Measurements from ENCODE around the gene NTHL1. TPM values are rescaled to one million over a fixed set of nuclear protein-coding genes. Genes with fewer than 3 reads are reported as not detected.

Gene NTHL1
- polyA plus RNA-seq (2012; ENCODE audit: insufficient read length, low read depth), result 61.0 TPM

DNA sequence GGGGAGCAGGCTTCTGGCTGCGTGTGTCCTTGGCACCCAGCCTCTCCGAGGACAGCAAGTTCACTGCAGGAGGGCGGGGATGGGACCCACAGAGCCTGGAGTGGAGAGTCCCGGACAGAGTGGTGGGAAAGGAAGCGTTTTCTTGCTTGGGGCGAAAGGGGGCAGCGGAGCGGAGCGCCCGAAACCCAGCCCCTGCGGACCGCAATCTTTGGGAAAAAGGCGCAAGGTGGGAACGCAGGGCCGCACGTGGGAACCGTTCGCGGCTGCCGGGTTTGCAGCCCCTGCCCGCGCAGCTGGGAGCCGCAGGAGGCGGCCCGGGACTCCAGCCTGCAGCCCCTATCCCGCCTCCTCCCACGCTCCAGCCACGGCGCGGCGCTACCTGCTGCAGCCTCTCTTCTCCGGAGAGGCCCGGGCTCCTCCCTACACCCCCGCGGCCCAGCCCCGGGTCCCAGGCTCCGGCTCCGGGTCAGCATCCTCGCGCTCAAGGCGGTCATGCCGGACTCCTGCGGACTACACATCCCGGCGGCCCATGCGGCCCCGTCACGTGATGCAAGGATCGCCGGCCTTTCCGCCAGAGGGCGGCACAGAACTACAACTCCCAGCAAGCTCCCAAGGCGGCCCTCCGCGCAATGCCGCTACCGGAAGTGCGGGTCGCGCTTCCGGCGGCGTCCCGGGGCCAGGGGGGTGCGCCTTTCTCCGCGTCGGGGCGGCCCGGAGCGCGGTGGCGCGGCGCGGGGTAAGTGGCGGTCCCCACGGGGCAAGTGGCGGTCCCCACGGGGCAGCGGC, at the start of gene NTHL1, which contains the start of gene TSC2:
TSS of gene NTHL1 (minus strand) at position 505 of the 786 bp plus-strand sequence. CDS start at position 494, 11 bp downstream.
TSS of gene TSC2 (plus strand) at position 656 of the 786 bp plus-strand sequence. CDS start 631 bp downstream, outside the sequence.
- TF ChIP-seq FOXP2 (optimal IDR thresholded peaks at IDR 0.05; ENCODE audit: borderline replicate concordance, extremely low read depth, extremely low read length, insufficient read depth), result peak; percentile 77
- no peak for TF ChIP-seq TAF1 (IDR thresholded peaks at IDR 0.05; ENCODE audit: borderline replicate concordance, insufficient read depth, low read length)
- TF ChIP-seq SIN3A (IDR thresholded peaks at IDR 0.05; ENCODE audit: borderline replicate concordance, insufficient read depth, low read length), result peak; percentile 83; the same call in 1 of the 2 replicates
- TF ChIP-seq POLR2AphosphoS5 (IDR thresholded peaks at IDR 0.05; ENCODE audit: low read depth, low read length), result peak; percentile 73
- TF ChIP-seq, protein P1, sequence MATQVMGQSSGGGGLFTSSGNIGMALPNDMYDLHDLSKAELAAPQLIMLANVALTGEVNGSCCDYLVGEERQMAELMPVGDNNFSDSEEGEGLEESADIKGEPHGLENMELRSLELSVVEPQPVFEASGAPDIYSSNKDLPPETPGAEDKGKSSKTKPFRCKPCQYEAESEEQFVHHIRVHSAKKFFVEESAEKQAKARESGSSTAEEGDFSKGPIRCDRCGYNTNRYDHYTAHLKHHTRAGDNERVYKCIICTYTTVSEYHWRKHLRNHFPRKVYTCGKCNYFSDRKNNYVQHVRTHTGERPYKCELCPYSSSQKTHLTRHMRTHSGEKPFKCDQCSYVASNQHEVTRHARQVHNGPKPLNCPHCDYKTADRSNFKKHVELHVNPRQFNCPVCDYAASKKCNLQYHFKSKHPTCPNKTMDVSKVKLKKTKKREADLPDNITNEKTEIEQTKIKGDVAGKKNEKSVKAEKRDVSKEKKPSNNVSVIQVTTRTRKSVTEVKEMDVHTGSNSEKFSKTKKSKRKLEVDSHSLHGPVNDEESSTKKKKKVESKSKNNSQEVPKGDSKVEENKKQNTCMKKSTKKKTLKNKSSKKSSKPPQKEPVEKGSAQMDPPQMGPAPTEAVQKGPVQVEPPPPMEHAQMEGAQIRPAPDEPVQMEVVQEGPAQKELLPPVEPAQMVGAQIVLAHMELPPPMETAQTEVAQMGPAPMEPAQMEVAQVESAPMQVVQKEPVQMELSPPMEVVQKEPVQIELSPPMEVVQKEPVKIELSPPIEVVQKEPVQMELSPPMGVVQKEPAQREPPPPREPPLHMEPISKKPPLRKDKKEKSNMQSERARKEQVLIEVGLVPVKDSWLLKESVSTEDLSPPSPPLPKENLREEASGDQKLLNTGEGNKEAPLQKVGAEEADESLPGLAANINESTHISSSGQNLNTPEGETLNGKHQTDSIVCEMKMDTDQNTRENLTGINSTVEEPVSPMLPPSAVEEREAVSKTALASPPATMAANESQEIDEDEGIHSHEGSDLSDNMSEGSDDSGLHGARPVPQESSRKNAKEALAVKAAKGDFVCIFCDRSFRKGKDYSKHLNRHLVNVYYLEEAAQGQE (IDR thresholded peaks at IDR 0.05; ENCODE audit: insufficient read depth in 1 of 2, low read depth in 2 of 2, low read length in 2 of 2), result no peak

DNA sequence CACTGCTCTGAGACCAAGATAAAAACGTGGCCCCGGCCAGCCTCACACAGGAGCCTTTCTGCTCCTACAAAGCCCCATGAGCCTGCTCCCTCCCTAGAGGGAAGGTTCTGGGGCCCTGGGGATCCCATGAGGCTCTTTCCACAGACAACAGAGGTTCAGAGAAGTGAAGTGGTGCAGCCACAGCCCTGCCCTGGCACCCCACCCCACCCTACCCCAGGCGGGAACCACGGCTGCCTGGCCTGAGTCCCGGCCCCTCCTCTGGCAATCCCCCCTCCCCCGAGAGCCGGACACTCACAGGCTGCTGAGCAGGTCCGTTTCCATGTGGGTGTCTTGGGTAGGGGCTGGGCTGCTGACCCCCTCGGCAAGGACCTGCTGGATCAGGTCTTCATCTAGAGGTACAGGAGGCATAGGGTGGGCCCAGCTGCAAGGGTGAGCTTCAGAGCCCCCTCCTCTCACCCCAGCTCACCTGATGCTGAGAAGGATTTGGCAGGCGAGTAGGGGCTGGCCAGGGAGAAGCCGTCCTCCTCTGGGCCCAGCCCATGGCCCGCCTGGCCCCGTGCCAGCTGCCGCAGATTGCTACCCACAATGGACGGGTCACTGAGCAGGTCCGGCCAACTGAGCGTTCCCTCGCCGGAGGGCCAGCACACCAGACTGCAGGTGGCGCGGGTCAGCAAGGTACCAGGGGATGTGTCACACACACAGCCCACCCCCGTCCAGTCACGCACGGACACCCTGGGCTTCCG, 49.4 kb upstream of the NTHL1 start:
- no peak for TF ChIP-seq TAF1 (IDR thresholded peaks at IDR 0.05; ENCODE audit: borderline replicate concordance, insufficient read depth, low read length)
- no peak for TF ChIP-seq SIN3A (IDR thresholded peaks at IDR 0.05; ENCODE audit: borderline replicate concordance, insufficient read depth, low read length)
- TF ChIP-seq POLR2AphosphoS5 (IDR thresholded peaks at IDR 0.05; ENCODE audit: low read depth, low read length), result no peak
- no peak for TF ChIP-seq FOXP2 (optimal IDR thresholded peaks at IDR 0.05; ENCODE audit: borderline replicate concordance, extremely low read depth, extremely low read length, insufficient read depth)
- TF ChIP-seq, protein P1 (IDR thresholded peaks at IDR 0.05; ENCODE audit: insufficient read depth in 1 of 2, low read depth in 2 of 2, low read length in 2 of 2), result no peak

DNA sequence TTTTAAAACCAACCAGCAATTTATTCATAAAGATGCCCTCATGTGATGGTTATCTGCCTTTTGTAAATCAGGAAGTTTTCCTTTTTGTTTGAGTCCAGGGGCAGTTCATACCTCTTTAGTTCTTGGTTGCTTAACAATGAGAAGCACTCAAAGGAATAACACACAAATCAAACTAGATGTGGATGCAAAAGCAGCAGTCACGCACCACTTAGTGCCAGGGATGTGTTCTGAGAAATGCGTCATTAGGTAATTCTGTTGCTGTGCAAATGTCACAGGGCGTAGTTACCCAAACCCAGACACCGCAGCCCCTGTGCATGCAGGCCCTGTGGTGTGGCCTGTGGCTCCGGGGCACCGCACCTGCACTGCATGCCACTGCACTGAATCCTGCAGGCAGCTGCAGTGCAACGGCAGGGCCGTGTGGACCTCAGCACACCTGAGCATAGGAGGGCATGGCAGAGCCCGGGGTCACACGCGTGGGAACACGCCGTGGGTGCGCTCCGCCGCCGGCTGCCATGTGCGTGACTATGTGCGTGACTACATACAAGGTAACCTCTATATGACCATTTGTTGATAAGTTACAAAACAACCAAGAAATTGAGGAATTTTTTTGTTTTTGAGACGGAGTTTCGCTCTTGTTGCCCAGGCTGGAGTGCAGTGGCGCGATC, 48.4 kb upstream of the NTHL1 start:
- TF ChIP-seq TAF1 (IDR thresholded peaks at IDR 0.05; ENCODE audit: borderline replicate concordance, insufficient read depth, low read length) (no peak), FOXP2 (optimal IDR thresholded peaks at IDR 0.05; ENCODE audit: borderline replicate concordance, extremely low read depth, extremely low read length, insufficient read depth) (no peak), POLR2AphosphoS5 (IDR thresholded peaks at IDR 0.05; ENCODE audit: low read depth, low read length) (no peak), SIN3A (IDR thresholded peaks at IDR 0.05; ENCODE audit: borderline replicate concordance, insufficient read depth, low read length) (no peak)
- TF ChIP-seq, protein P1 (IDR thresholded peaks at IDR 0.05; ENCODE audit: insufficient read depth in 1 of 2, low read depth in 2 of 2, low read length in 2 of 2), result no peak

DNA sequence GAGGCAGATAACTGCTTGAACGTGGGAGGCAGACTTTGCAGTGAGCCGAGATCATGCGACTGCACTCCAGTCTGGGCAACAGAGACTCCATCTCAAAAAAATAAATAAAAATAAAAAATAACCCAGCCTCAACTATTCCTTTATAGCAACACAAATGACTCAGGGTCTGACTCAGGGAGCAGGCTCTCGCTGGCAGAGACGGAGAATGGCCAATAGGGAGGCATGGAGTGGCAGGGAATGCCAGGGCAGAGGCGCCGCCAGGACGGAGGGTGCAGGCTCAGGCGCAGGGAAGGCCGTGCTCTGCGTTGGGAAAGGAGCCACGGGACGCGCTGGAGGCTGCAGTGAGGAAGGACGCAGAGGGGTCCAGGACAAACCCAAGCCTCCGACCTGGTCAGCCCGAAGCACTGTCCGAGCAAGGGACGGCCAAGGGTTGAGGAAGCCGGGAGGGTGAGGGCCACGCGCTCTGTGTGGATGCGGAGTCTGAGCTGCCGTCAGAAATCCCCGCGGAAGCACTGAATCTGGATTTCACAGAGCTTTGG, 47.8 kb upstream of the NTHL1 start:
- TF ChIP-seq POLR2AphosphoS5 (IDR thresholded peaks at IDR 0.05; ENCODE audit: low read depth, low read length) (no peak), SIN3A (IDR thresholded peaks at IDR 0.05; ENCODE audit: borderline replicate concordance, insufficient read depth, low read length) (no peak), TAF1 (IDR thresholded peaks at IDR 0.05; ENCODE audit: borderline replicate concordance, insufficient read depth, low read length) (no peak), FOXP2 (optimal IDR thresholded peaks at IDR 0.05; ENCODE audit: borderline replicate concordance, extremely low read depth, extremely low read length, insufficient read depth) (no peak)
- TF ChIP-seq, protein P1 (IDR thresholded peaks at IDR 0.05; ENCODE audit: insufficient read depth in 1 of 2, low read depth in 2 of 2, low read length in 2 of 2), result no peak
